ENCODE results near the gene IL31RA.

IL31RA gene

GRCh38 chr5:55904152-55904551 is 53.0 kb downstream of the IL31RA start:
- no peak for DNase-seq

- no peak for DNase-seq
These were observed 54.1 kb downstream of the IL31RA start for GRCh38 chr5:55905251-55905650.

DNA sequence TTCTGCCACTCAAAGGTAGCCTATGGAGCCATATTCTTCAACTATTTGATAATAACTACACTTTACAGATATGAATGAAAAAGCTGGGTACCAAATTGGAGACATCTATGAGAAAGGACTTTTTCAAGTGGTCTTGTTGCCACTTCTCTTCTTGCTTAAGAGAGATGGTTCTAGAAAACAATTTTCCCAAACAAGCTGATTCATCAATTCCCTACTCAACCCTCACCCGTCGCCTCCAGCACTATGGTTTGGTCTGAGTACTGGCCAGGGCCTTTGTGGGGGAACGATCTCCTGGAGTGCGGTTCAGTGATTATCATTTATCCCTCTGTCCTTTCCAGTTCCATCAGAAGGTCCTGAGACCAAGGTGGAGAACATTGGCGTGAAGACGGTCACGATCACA is 56.8 kb downstream of the IL31RA start:
- no peak for DNase-seq

DNA sequence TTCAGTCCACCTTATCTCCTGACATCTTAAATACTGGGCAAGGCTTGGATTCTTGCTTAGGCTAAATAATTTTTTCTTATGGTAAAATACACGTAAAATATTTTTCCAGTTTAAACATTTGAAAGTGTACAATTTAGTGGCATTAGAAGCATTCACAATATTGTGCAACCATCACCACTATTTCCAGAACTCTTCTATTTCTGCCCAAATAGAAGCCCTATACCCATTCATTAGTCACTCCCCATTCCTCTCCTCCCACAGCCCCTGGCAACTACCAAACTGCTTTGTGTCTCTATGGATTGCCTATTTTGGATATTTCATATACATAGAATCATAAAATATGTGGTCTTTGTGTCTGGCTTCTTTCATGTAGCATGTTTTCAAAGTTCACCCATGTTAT is 57.6 kb downstream of the IL31RA start:
- no peak for DNase-seq

- no peak for DNase-seq
These were observed 60.9 kb downstream of the IL31RA start for GRCh38 chr5:55911784-55912653.

DNA sequence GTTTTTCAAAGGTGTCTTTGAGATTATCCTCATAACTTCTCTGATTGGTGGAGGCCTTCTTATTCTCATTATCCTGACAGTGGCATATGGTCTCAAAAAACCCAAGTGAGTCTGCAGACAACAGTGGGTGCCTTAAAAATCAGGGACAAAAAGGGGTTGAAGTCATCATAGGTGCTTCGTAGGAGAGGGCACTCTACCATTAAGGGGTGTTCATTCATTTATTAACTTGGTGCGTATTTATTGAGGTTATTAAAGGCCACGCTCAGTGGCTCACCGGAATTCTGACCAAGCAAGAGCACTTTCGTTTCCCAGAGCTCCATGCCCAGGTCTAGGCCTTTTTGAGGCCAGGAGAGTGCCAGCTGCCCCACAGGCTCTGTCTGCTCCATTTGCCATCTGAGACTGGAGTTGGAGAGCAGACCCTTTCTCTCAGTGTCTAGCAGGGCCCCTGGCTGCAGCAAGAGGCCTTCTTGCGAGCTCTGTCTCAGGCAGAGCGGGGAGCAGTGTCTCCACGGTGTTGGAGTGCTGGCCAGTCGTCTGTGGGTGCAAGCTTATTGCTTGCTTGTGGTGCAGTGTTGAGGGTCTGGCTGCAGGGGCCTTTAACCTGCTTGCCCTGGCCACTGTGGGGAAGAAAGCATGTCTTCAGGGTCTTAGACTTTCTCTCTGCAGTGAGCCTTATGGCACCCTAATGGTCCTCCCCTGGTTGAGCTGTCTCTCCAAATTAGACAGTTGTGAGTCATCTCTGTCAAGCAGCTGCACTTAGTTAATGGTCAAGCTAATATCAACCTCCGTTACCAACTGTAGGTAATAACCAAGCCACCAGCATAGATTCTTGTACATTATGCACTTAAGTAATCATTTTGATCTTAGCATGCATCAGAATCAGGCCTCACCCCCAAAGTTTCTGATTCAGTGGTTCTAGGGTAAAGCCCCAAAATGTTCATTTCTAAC is 62.6 kb downstream of the IL31RA start:
- DNase-seq, result no peak

DNA sequence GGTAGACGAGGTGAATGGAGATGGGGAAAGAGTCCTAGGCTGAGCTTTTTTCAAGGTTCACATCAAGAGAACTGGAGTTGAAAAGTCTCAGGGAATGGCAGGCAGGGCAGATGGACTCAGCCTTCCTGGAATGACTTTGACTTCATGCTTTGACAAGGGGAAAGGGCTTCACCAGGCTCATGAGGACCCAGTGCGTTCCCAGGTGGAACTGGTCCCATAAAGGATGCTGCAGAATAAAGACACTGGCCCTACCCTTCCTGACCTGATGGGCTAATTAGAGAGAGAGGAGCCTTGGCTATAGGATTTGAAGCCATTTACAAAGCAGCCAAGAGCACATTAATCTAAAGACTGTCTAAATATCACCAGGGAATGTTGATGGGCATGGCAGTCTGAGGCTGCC is 63.8 kb downstream of the IL31RA start:
- DNase-seq, result no peak

- DNase-seq, result no peak
These were observed 64.6 kb downstream of the IL31RA start for GRCh38 chr5:55915783-55916182.

- no peak for DNase-seq
These were observed 65.8 kb downstream of the IL31RA start for GRCh38 chr5:55916986-55917385.

DNA sequence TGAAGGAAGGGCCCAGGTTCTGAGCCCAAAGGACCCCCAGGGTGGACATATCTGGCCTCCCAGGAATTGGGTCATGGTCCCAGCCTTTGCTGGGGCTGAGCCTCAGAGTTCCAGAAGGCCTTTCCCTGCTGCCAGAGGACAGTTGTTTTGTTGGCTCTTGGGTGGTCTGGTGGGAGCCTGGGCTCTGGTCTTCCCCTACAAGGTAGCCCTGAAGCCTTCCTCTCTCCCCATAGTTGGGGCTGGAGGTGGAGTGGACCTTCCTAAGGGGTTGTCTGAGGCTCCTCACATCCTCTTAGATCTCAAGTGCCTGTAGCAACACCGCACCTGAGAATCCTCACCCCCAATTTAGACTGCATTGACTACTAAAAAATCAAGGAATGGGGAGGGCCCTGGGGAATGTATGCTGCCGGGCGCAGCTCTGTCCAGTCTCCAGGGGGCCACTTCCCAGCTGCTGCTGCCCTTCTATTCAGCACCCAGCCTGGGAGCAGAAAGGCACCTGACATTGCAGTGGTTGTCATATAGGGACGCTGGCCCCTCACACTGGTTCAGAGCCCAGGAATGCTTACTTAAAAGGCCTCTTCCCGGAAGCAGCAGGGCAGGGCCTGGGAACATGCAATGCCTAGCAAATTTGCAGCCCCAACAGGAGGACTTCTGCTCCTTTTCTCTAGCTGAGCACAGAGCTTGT is 66.4 kb downstream of the IL31RA start:
- DNase-seq, result no peak

DNA sequence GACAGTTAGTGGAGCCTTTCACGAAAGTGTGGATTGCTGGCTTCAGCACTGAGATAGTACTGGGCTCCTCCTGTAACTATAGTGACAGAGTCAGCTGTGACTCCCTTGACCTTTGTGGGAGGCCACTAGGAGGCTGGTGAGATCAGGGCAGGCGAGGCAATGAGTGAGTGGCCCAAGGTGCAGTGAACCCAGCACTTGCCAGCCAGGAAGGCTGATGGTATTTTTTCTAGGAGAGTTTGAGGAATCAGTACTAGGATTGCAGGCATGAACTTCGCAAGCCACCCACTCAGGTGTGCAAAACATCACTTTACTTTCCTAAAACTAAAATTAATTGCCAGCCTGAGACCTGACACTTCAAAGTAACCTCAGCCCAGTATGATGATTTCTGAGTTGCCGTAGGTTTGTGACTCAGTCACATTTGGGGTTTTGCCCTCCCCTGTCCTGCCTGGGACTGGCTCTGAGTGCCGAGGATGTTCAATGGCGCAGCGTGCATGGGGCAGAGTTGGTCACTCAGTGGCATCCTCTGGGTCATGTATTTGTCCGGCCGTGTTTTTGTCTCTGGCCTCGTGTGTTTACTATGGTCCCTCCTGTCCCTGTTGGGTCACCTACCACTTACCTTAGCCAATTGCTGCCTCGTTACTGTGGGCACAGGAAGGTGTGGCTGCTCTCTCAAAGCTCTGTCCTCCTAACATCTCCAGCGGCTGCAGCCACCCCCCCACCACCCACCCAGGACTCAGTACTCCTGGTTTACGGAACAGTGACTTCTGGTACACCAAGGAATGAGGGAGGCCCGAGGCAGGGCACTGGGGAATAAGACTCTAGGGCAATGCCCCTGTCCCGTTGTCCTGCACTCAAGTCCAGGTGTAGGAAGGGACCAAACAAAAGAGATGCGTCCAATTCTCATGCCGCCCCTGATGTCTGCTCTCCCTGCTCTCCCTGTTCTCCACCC is 67.2 kb downstream of the IL31RA start:
- DNase-seq, result no peak

- no peak for DNase-seq
These were observed 68.5 kb downstream of the IL31RA start for GRCh38 chr5:55919625-55920024.

DNA sequence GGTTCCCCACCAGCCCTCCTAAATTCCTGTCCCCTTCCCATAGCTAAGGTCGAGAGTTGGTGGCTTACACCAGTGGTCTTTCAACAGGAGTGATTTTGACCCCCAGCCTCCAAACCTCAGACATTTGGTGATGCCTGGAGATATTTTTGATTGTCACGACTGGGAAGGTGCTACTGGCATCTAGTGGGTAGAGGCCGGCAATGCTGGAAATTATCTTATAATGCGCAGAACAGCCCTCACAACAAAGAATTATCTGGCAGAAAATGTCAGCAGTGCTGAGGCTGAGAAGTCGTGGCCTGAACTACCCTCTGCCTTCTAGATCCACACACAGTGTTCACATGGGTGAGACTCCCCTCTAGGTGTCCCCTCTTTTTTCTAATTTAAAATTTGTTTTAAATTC is 69.6 kb downstream of the IL31RA start:
- no peak for DNase-seq

- DNase-seq, result no peak
These were observed 70.5 kb downstream of the IL31RA start for GRCh38 chr5:55921617-55922016.

- DNase-seq, result no peak
These were observed 72.1 kb downstream of the IL31RA start for GRCh38 chr5:55923177-55923771.

GRCh38 chr5:55923865-55924500 is 72.8 kb downstream of the IL31RA start:
- no peak for DNase-seq

DNA sequence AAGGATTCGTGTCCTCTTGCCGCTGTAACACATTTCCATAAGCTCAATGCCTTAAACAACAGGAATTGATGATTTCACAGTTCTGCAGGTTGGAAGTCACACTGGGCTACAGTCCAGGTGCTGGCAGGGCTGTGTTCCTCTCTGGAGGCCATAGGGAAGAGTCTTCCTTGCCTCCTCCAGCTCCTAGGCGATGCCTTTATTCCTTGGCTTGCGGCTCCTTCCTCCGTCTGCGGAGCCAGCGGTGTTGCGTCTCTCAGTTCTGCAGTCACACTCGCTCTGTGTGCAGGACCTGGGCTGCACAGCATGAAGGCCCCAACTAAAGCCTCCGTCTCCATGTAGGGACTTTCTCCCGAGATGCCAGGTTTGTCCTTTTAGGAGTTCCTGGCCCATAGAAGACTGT is 73.6 kb downstream of the IL31RA start:
- DNase-seq, result no peak

DNA sequence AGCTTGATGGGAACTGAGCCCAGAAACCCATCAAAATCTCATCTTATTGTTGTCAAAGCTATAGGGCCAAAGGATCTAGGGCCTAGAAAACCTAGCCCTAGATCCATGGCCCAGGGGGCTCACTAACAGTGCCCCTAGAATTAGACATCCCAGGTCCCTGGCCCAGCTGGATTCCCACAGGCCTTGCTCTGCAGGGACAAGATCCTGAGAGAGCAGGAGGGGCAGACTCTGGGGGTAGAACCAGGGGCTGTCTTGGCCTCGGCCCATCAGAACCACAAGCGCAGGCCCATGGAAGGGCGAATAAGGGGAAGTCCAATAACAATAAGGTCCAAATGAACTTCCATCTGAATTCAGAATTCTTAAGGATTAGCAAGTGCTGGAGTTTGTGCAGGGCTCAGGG is 74.0 kb downstream of the IL31RA start:
- no peak for DNase-seq

- no peak for DNase-seq
These were observed 74.6 kb downstream of the IL31RA start for GRCh38 chr5:55925712-55926111.

GRCh38 chr5:55926476-55926875 is 75.3 kb downstream of the IL31RA start:
- DNase-seq, result no peak
